WTC11 (cell line): ENCODE measurements around the gene UGT1A8. TPM values are rescaled to one million over a fixed set of nuclear protein-coding genes. Genes with fewer than 3 reads are reported as not detected.

Experiments used
- ATAC-seq: fragments of 200-7000 bp; cut with Tn5 transposase; 2 replicates; pipeline ENCODE4 v1.10.0; 2021; ENCODE audit warnings: mild to moderate bottlenecking, moderate library complexity
- CTCF ChIA-PET: fragments of 300-600 bp; sonication (Branson Sonifier 250); formaldehyde crosslinking; loops from one replicate; lab custom pipeline; 2021; ENCODE audit warnings: antibody characterized with exemption; lab: Charles Lee
- POLR2A ChIA-PET: fragments of 350-600 bp; sonication (Branson Sonifier 250); formaldehyde crosslinking; loops from one replicate; lab custom pipeline; 2021; ENCODE audit warnings: antibody characterized with exemption; lab: Charles Lee
- DNase-seq: peaks from one replicate; pipeline ENCODE4 v3.0.0; 2021; ENCODE audit warnings: low spot score
- H3K27ac Mint-ChIP-seq: 2 replicates; pipeline ENCODE4 v1.8.0; 2021; ENCODE audit warnings: mixed read lengths
- H3K27me3 Mint-ChIP-seq: 2 replicates; pipeline ENCODE4 v1.8.0; 2021; ENCODE audit warnings: low read depth, mild to moderate bottlenecking, moderate library complexity, mixed read lengths
- H3K36me3 Mint-ChIP-seq: 2 replicates; pipeline ENCODE4 v1.8.0; 2021; ENCODE audit warnings: mixed read lengths
- H3K4me1 Mint-ChIP-seq: 2 replicates; pipeline ENCODE4 v1.8.0; 2022; ENCODE audit warnings: mixed read lengths
- H3K4me3 Mint-ChIP-seq: 2 replicates; pipeline ENCODE4 v1.8.0; 2021; ENCODE audit warnings: mild to moderate bottlenecking, moderate library complexity, mixed read lengths
- H3K9me3 Mint-ChIP-seq: 2 replicates; pipeline ENCODE4 v1.8.0; 2021; ENCODE audit warnings: mixed read lengths
- AR ChIP-seq: fragments of 250-450 bp; sonication (Bioruptor Pico); IDR thresholded peaks from 2 replicates; pipeline ENCODE4 v1.9.0; 2021; ENCODE audit warnings: mild to moderate bottlenecking
- CBFB ChIP-seq: sonication (generic); formaldehyde crosslinking; IDR thresholded peaks from 2 replicates; pipeline ENCODE4 v1.8.1; 2022; ENCODE audit warnings: mild to moderate bottlenecking, low read depth, missing genetic modification reagents
- EMX1 ChIP-seq: fragments of 250-450 bp; sonication (Bioruptor Pico); IDR thresholded peaks from 2 replicates; pipeline ENCODE4 v1.8.0; 2021; ENCODE audit warnings: mild to moderate bottlenecking
- ETV6 ChIP-seq: sonication (generic); formaldehyde crosslinking; IDR thresholded peaks from 2 replicates; pipeline ENCODE4 v1.8.1; 2022; ENCODE audit warnings: mild to moderate bottlenecking, missing genetic modification reagents
- FOXJ3 ChIP-seq: sonication (generic); formaldehyde crosslinking; IDR thresholded peaks from 2 replicates; pipeline ENCODE4 v1.9.0; 2021; ENCODE audit warnings: missing genetic modification reagents, mild to moderate bottlenecking, borderline replicate concordance
- GTF2I ChIP-seq: fragments of 250-450 bp; sonication (Bioruptor Pico); conservative IDR thresholded peaks from 2 replicates; pipeline ENCODE4 v1.4.0; 2021; ENCODE audit warnings: mild to moderate bottlenecking
- MXD4 ChIP-seq: fragments of 250-450 bp; sonication (Bioruptor Pico); IDR thresholded peaks from 2 replicates; pipeline ENCODE4 v1.8.0; 2021; ENCODE audit warnings: mild to moderate bottlenecking, moderate library complexity, borderline replicate concordance
- NFYB ChIP-seq: sonication (generic); formaldehyde crosslinking; conservative IDR thresholded peaks from 2 replicates; pipeline ENCODE4 v1.8.0; 2022; ENCODE audit warnings: low read depth, missing genetic modification reagents
- NR2C2 ChIP-seq: sonication (generic); formaldehyde crosslinking; IDR thresholded peaks from 2 replicates; pipeline ENCODE4 v1.8.0; 2022; ENCODE audit warnings: mild to moderate bottlenecking, missing genetic modification reagents
- OVOL2 ChIP-seq: fragments of 250-450 bp; sonication (Bioruptor Pico); IDR thresholded peaks from 2 replicates; pipeline ENCODE4 v1.9.0; 2021; ENCODE audit warnings: mild to moderate bottlenecking, borderline replicate concordance
- PREB ChIP-seq: sonication (generic); formaldehyde crosslinking; IDR thresholded peaks from 2 replicates; pipeline ENCODE4 v1.8.1; 2022; ENCODE audit warnings: mild to moderate bottlenecking, missing genetic modification reagents, moderate library complexity, borderline replicate concordance
- RORB ChIP-seq: fragments of 250-450 bp; sonication (Bioruptor Pico); IDR thresholded peaks from 2 replicates; pipeline ENCODE4 v1.9.0; 2021; ENCODE audit warnings: mild to moderate bottlenecking
- SP1 ChIP-seq: sonication (generic); formaldehyde crosslinking; conservative IDR thresholded peaks from 2 replicates; pipeline ENCODE4 v1.8.1; 2022; ENCODE audit warnings: missing genetic modification reagents
- TP53 ChIP-seq: sonication (generic); formaldehyde crosslinking; IDR thresholded peaks from 2 replicates; pipeline ENCODE4 v1.8.1; 2023; ENCODE audit warnings: mild to moderate bottlenecking, missing genetic modification reagents
- ZMAT4 ChIP-seq: fragments of 250-450 bp; sonication (Bioruptor Pico); IDR thresholded peaks from 2 replicates; pipeline ENCODE4 v1.9.0; 2021; ENCODE audit warnings: mild to moderate bottlenecking
- ZNF121 ChIP-seq: sonication (generic); formaldehyde crosslinking; IDR thresholded peaks from 2 replicates; pipeline ENCODE4 v1.8.0; 2023; ENCODE audit warnings: missing genetic modification reagents
- ZNF219 ChIP-seq: sonication (generic); formaldehyde crosslinking; IDR thresholded peaks from 2 replicates; pipeline ENCODE4 v1.8.0; 2023; ENCODE audit warnings: missing genetic modification reagents, mild to moderate bottlenecking, borderline replicate concordance
- ZNF232 ChIP-seq: sonication (generic); formaldehyde crosslinking; IDR thresholded peaks from 2 replicates; pipeline ENCODE4 v1.8.0; 2022; ENCODE audit warnings: mild to moderate bottlenecking, missing genetic modification reagents
- ZNF281 ChIP-seq: sonication (generic); formaldehyde crosslinking; IDR thresholded peaks from 2 replicates; pipeline ENCODE4 v1.8.0; 2023; ENCODE audit warnings: mild to moderate bottlenecking, missing genetic modification reagents
- ZNF396 ChIP-seq: fragments of 250-450 bp; sonication (Bioruptor Pico); IDR thresholded peaks from 2 replicates; pipeline ENCODE4 v1.8.0; 2021; ENCODE audit warnings: mild to moderate bottlenecking, moderate library complexity, borderline replicate concordance
- ZNF416 ChIP-seq: fragments of 250-450 bp; sonication (Bioruptor Pico); IDR thresholded peaks from 2 replicates; pipeline ENCODE4 v1.9.0; 2021; ENCODE audit warnings: mild to moderate bottlenecking, inconsistent platforms
- ZNF423 ChIP-seq: fragments of 250-450 bp; sonication (Bioruptor Pico); IDR thresholded peaks from 2 replicates; pipeline ENCODE4 v2.1.2; 2022; ENCODE audit warnings: mild to moderate bottlenecking, moderate library complexity
- ZNF425 ChIP-seq: fragments of 250-450 bp; sonication (Bioruptor Pico); conservative IDR thresholded peaks from 2 replicates; pipeline ENCODE4 v1.9.0; 2021; ENCODE audit warnings: mild to moderate bottlenecking
- ZSCAN18 ChIP-seq: fragments of 250-450 bp; sonication (Bioruptor Pico); IDR thresholded peaks from 2 replicates; pipeline ENCODE4 v2.1.2; 2022; ENCODE audit warnings: mild to moderate bottlenecking, moderate library complexity
- total RNA-seq: library from RNA; stranded (reverse); gene quantifications from 3 replicates; pipeline ENCODE4 v1.2.3, GENCODE V29; 2021

UGT1A8 gene
- total RNA-seq, 1 experiment from 2014 or later: 0.13 TPM

- TF ChIP-seq ZMAT4 (CRISPR knock-in tag): no peak
- TF ChIP-seq ZNF219 (CRISPR knock-in tag): no peak
- TF ChIP-seq CBFB (CRISPR knock-in tag): no peak
- TF ChIP-seq AR (CRISPR knock-in tag): no peak
- TF ChIP-seq OVOL2: no peak
- no peak for TF ChIP-seq PREB (CRISPR knock-in tag)
- TF ChIP-seq ZNF423: no peak
- TF ChIP-seq ZSCAN18 (CRISPR knock-in tag): no peak
Observed at GRCh38 chr2:233684640-233685039, 67.2 kb downstream of the UGT1A8 start (continued).

- TF ChIP-seq TP53 (CRISPR knock-in tag) (no peak), OVOL2 (no peak), ZNF425 (CRISPR knock-in tag) (no peak), ZNF281 (CRISPR knock-in tag) (no peak), GTF2I (CRISPR knock-in tag) (no peak), NFYB (CRISPR knock-in tag) (no peak), RORB (no peak), EMX1 (CRISPR knock-in tag) (no peak), FOXJ3 (no peak), ZNF396 (CRISPR knock-in tag) (no peak), NR2C2 (CRISPR knock-in tag) (no peak), ZNF121 (CRISPR knock-in tag) (no peak), ZNF416 (CRISPR knock-in tag) (no peak), ZNF232 (CRISPR knock-in tag) (no peak), SP1 (CRISPR knock-in tag) (no peak), MXD4 (no peak), ETV6 (no peak)
- TF ChIP-seq, all 79 proteins: peak for 0
- ChIA-PET CTCF (no interaction called here), POLR2A (no interaction called here)
- Mint-ChIP-seq H3K4me3 (no peak overlapping the region), H3K36me3 (no peaks in the 10 kb centered on the region), H3K27me3 (no peaks in the 10 kb centered on the region), H3K27ac (no peak overlapping the region), H3K9me3 (0 out of 2 replicates have a peak, but pooled peaks cover 4% of the 10 kb centered on the region), H3K4me1 (peaks cover 20% of the 10 kb centered on the region)
- no peak for ATAC-seq
- DNase-seq: no peak
Observed at GRCh38 chr2:233686928-233687327, 69.5 kb downstream of the UGT1A8 start.
